HG03066 (cell line): ENCODE measurements around the gene MIF.
"Not testable (repeated sequence)": the region's sequence is repeated elsewhere in the genome, so short reads cannot be mapped to it uniquely, and the experiment has no call there.

Experiments used
- ATAC-seq: cut with Tn5 transposase; IDR thresholded peaks from one replicate; pipeline ENCODE4 v1.9.1; 2021; ENCODE audit warnings: low read depth; ENCODE audit not compliant: unreplicated experiment

The MIF gene

GRCh38 chr22:23900227-23900626, 6.0 kb downstream of the MIF start:
- ATAC-seq, result not testable (repeated sequence)

GRCh38 chr22:23901600-23901999, 7.4 kb downstream of the MIF start:
- ATAC-seq, result no peak

GRCh38 chr22:23903328-23903971, 9.3 kb downstream of the MIF start:
- no peak for ATAC-seq

GRCh38 chr22:23904573-23905254, 10.5 kb downstream of the MIF start:
- ATAC-seq, result no peak

- no peak for ATAC-seq
Observed at GRCh38 chr22:23906641-23907040, 12.5 kb downstream of the MIF start.

GRCh38 chr22:23907423-23907822, 13.2 kb downstream of the MIF start:
- ATAC-seq, result not testable (repeated sequence)

GRCh38 chr22:23908587-23909205, 14.5 kb downstream of the MIF start:
- ATAC-seq, result no peak

GRCh38 chr22:23909296-23909898, 15.2 kb downstream of the MIF start:
- ATAC-seq, result no peak

GRCh38 chr22:23910496-23911190, 16.5 kb downstream of the MIF start:
- ATAC-seq, result no peak

- no peak for ATAC-seq
Observed at GRCh38 chr22:23911318-23911980, 17.3 kb downstream of the MIF start.

- no peak for ATAC-seq
Observed at GRCh38 chr22:23912293-23912903, 18.2 kb downstream of the MIF start.

GRCh38 chr22:23913306-23913660, 19.1 kb downstream of the MIF start:
- peak; percentile 35 for ATAC-seq

GRCh38 chr22:23913661-23914353, 19.6 kb downstream of the MIF start:
- ATAC-seq, result peak; percentile 90

GRCh38 chr22:23915290-23915689, 21.1 kb downstream of the MIF start:
- no peak for ATAC-seq

GRCh38 chr22:23920267-23920611, 26.1 kb downstream of the MIF start:
- not testable (repeated sequence) for ATAC-seq

- ATAC-seq, result not testable (repeated sequence)
Observed at GRCh38 chr22:23921586-23922201, 27.5 kb downstream of the MIF start.

- no peak for ATAC-seq
Observed at GRCh38 chr22:23922921-23923320, 28.7 kb downstream of the MIF start.

- no peak for ATAC-seq
Observed at GRCh38 chr22:23925020-23925606, 30.9 kb downstream of the MIF start.

GRCh38 chr22:23926561-23926960, 32.4 kb downstream of the MIF start:
- ATAC-seq, result no peak
